MCF 10A (cell line): ENCODE data around the gene ABAT. TPM values are rescaled to one million over a fixed set of nuclear protein-coding genes. Genes with fewer than 3 reads are reported as not detected.
"Not testable (repeated sequence)": the region's sequence is repeated elsewhere in the genome, so short reads cannot be mapped to it uniquely, and the experiment has no call there.

Experiments
- BruUV-seq: library from RNA; stranded (reverse); fragments of 400-500 nt; replicated peaks from 2 replicates; lab custom pipeline; 2021; lab: Mats Ljungman, UMichigan
- CTCF ChIA-PET: fragments of 300-600 bp; sonication (Branson Sonifier 250); formaldehyde crosslinking; extraction: SDS; loops from one replicate; lab custom pipeline; 2021; ENCODE audit warnings: antibody characterized with exemption, inconsistent platforms; lab: Yijun Ruan, JAX
- POLR2A ChIA-PET: fragments of 300-600, 350-650 bp; sonication (Branson Sonifier 250); formaldehyde crosslinking; extraction: SDS; loops from one replicate; lab custom pipeline; 2020; ENCODE audit warnings: antibody characterized with exemption, inconsistent platforms; lab: Yijun Ruan, JAX
- DNase-seq: peaks from one replicate; pipeline ENCODE4 v3.0.0-alpha.2; 2018; ENCODE audit not compliant: unreplicated experiment
- H3K27ac Mint-ChIP-seq: one replicate; pipeline ENCODE4 v1.8.0; 2022; ENCODE audit warnings: mild to moderate bottlenecking, low read depth, mixed read lengths; ENCODE audit not compliant: unreplicated experiment
- H3K27me3 Mint-ChIP-seq: one replicate; pipeline ENCODE4 v1.8.0; 2022; ENCODE audit warnings: mixed read lengths; ENCODE audit not compliant: insufficient read depth, unreplicated experiment
- H3K36me3 Mint-ChIP-seq: one replicate; pipeline ENCODE4 v1.8.0; 2022; ENCODE audit warnings: mild to moderate bottlenecking, moderate library complexity, mixed read lengths; ENCODE audit not compliant: insufficient read depth, unreplicated experiment
- H3K4me1 Mint-ChIP-seq: one replicate; pipeline ENCODE4 v1.8.0; 2022; ENCODE audit warnings: mixed read lengths; ENCODE audit not compliant: insufficient read depth, unreplicated experiment
- H3K4me3 Mint-ChIP-seq: one replicate; pipeline ENCODE4 v1.8.0; 2022; ENCODE audit warnings: mild to moderate bottlenecking, moderate library complexity, mixed read lengths; ENCODE audit not compliant: unreplicated experiment
- H3K9me3 Mint-ChIP-seq: one replicate; pipeline ENCODE4 v1.8.0; 2022; ENCODE audit warnings: mixed read lengths; ENCODE audit not compliant: unreplicated experiment
- CTCF ChIP-seq: fragments of 200-600 bp; IDR thresholded peaks from one replicate; pipeline ENCODE4 v1.8.0; 2022; ENCODE audit warnings: antibody characterized with exemption, mild to moderate bottlenecking; ENCODE audit not compliant: unreplicated experiment
- intact Hi-C: fragments of 100-400 bp; cut with micrococcal nuclease; formaldehyde crosslinking; loops from 2 replicates; pipeline ENCODE4 v1.14.1; 2022
- total RNA-seq: library from RNA; stranded (reverse); gene quantifications from 2 replicates; pipeline ENCODE4 v1.2.3, GENCODE V29; 2022

Gene ABAT
- total RNA-seq, 1 experiment from 2014 or later, result 3.0 TPM

- no peaks in the 10 kb centered on the region for H3K9me3 Mint-ChIP-seq
- no peak overlapping the region for H3K4me3 Mint-ChIP-seq
- H3K27ac Mint-ChIP-seq, result no peak overlapping the region
- intact Hi-C loops, result no loop called here
- H3K36me3 Mint-ChIP-seq, result no peaks in the 10 kb centered on the region
- TF ChIP-seq CTCF, result no peak
- DNase-seq, result no peak
- ChIA-PET POLR2A (no interaction called here), CTCF (interaction anchor here (0.8 to 1.7 kb wide), 2 partner anchors 18 to 43 kb away, joined by 3 read pairs; no protein-coding TSS in a partner anchor)
- no TSS peak for BruUV-seq
- no peaks in the 10 kb centered on the region for H3K27me3 Mint-ChIP-seq
- no peaks in the 10 kb centered on the region for H3K4me1 Mint-ChIP-seq
Measured at GRCh38 chr16:8703693-8704092, 29.3 kb downstream of the ABAT start.

- H3K9me3 Mint-ChIP-seq, result no peaks in the 10 kb centered on the region
- no peak for TF ChIP-seq CTCF
- BruUV-seq, result no TSS peak
- no peak for DNase-seq
- no peak overlapping the region for H3K4me3 Mint-ChIP-seq
- intact Hi-C loops, result no loop called here
- ChIA-PET POLR2A (no interaction called here), CTCF (interaction anchor here (0.8 to 1.7 kb wide), 2 partner anchors 19 to 44 kb away, joined by 3 read pairs; no protein-coding TSS in a partner anchor)
- no peaks in the 10 kb centered on the region for H3K4me1 Mint-ChIP-seq
- no peaks in the 10 kb centered on the region for H3K36me3 Mint-ChIP-seq
- no peaks in the 10 kb centered on the region for H3K27me3 Mint-ChIP-seq
- no peak overlapping the region for H3K27ac Mint-ChIP-seq
Measured at GRCh38 chr16:8704098-8704497, 29.7 kb downstream of the ABAT start.

GRCh38 chr16:8705100-8705822 is 30.8 kb downstream of the ABAT start:
- H3K27me3 Mint-ChIP-seq, DNase-seq, H3K9me3 Mint-ChIP-seq, POLR2A ChIA-PET, H3K4me1 Mint-ChIP-seq, H3K36me3 Mint-ChIP-seq, H3K4me3 Mint-ChIP-seq, H3K27ac Mint-ChIP-seq, BruUV-seq, intact Hi-C loops: not testable (repeated sequence)
- CTCF ChIA-PET, result interaction anchor here (0.7 to 1.7 kb wide), 3 partner anchors 12 to 1736 kb away, joined by 3 to 4 read pairs (median 3); no protein-coding TSS in a partner anchor

GRCh38 chr16:8708536-8708935 is 34.1 kb downstream of the ABAT start:
- CTCF ChIA-PET, result interaction anchor here (0.7 kb wide), 1 partner anchor 59 kb away, joined by 3 read pairs; no protein-coding TSS in a partner anchor
- no peak for TF ChIP-seq CTCF
- Mint-ChIP-seq H3K4me1 (no peaks in the 10 kb centered on the region), H3K9me3 (no peaks in the 10 kb centered on the region), H3K4me3 (no peak overlapping the region), H3K36me3 (no peaks in the 10 kb centered on the region), H3K27ac (no peak overlapping the region), H3K27me3 (no peaks in the 10 kb centered on the region)
- POLR2A ChIA-PET, result interaction anchor here (0.6 kb wide), 1 partner anchor 658 kb away, joined by 3 read pairs; no protein-coding TSS in a partner anchor
- no peak for DNase-seq
- BruUV-seq, result no TSS peak
- intact Hi-C loops, result no loop called here
